Tibial nerve (tissue), 3 donors: Measurements from ENCODE around the gene TSPAN7.

Experiments used
- POLR2A ChIP-seq, 2 donors: fragments of 450-650 bp; IDR thresholded peaks; one replicate each; pipeline ENCODE4 v1.6.1; 2017; ENCODE audit warnings: antibody characterized with exemption in 2 of 2, mild to moderate bottlenecking in 2 of 2, moderate library complexity in 2 of 2
- TF ChIP-seq, protein P1 (sequence below), 5 experiments: fragments of 200-600 bp in 3 of 5; fragments of 450-650 bp in 2 of 5; sonication (generic) in 3 of 5; IDR thresholded peaks; one replicate each; pipeline ENCODE4 v1.5.1; 2016 to 2019; ENCODE audit warnings: antibody characterized with exemption in 5 of 5, mild to moderate bottlenecking in 3 of 5, moderate library complexity in 2 of 5

GRCh38 chrX:38638952-38639529 is 77.7 kb downstream of the TSPAN7 start:
- TF ChIP-seq, protein P1, sequence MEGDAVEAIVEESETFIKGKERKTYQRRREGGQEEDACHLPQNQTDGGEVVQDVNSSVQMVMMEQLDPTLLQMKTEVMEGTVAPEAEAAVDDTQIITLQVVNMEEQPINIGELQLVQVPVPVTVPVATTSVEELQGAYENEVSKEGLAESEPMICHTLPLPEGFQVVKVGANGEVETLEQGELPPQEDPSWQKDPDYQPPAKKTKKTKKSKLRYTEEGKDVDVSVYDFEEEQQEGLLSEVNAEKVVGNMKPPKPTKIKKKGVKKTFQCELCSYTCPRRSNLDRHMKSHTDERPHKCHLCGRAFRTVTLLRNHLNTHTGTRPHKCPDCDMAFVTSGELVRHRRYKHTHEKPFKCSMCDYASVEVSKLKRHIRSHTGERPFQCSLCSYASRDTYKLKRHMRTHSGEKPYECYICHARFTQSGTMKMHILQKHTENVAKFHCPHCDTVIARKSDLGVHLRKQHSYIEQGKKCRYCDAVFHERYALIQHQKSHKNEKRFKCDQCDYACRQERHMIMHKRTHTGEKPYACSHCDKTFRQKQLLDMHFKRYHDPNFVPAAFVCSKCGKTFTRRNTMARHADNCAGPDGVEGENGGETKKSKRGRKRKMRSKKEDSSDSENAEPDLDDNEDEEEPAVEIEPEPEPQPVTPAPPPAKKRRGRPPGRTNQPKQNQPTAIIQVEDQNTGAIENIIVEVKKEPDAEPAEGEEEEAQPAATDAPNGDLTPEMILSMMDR (IDR thresholded peaks at IDR 0.05) = no peak
- no peak for TF ChIP-seq POLR2A (IDR thresholded peaks at IDR 0.05)
